Mucosa of descending colon (tissue), 3 donors: ENCODE measurements around the gene DACH1. TPM values are rescaled to one million over a fixed set of nuclear protein-coding genes. Genes with fewer than 3 reads are reported as not detected.

ENCODE experiments used
- ATAC-seq: fragments of 200-7000 bp; cut with Tn5 transposase; one replicate; pipeline ENCODE4 v1.9.1; 2020; ENCODE audit warnings: mild to moderate bottlenecking, moderate library complexity
- DNase-seq, 3 donors: peaks; one replicate each; pipeline ENCODE4 v3.0.0-alpha.2; 2020
- H3K36me3 ChIP-seq: fragments of 200-600 bp; one replicate; pipeline ENCODE4 v1.8.0; 2021; ENCODE audit warnings: low read depth, mild to moderate bottlenecking
- H3K4me1 ChIP-seq: fragments of 200-600 bp; one replicate; pipeline ENCODE4 v1.8.0; 2021; ENCODE audit warnings: low read depth, mild to moderate bottlenecking
- H3K4me3 ChIP-seq: fragments of 200-600 bp; one replicate; pipeline ENCODE4 v1.8.0; 2021; ENCODE audit warnings: mild to moderate bottlenecking
- H3K9me3 ChIP-seq: fragments of 200-600 bp; one replicate; pipeline ENCODE4 v1.8.0; 2021; ENCODE audit warnings: mild to moderate bottlenecking
- intact Hi-C, 2 donors: fragments of 100-400 bp; cut with DNase I in 1 of 2; cut with micrococcal nuclease in 1 of 2; formaldehyde crosslinking; loops; one replicate each; pipeline versions ENCODE4 v1.11.0 to v1.11.1; 2022; cut with DNase I, micrococcal nuclease
- total RNA-seq, 3 donors: library from RNA; stranded (reverse); fragmentation: NEBNext Ultra II Directional in 2 of 3; extraction: Animal tissue kit (Norgen Biotek cat#: 25700) in 2 of 3; gene quantifications; one replicate each; pipeline versions ENCODE4 v1.2.1 to v1.2.4, GENCODE V29; 2021 to 2023
- TF ChIP-seq, protein P1 (sequence below): fragments of 200-600 bp; IDR thresholded peaks from one replicate; pipeline ENCODE4 v1.8.0; 2022; ENCODE audit warnings: antibody characterized with exemption, mild to moderate bottlenecking
- donor health status: DM: no; HTN: no; CAD: no; lungs with moderate emphysema.
- donor health status: DM: no; HTN: no; CAD: no.
- donor health status: DM: no; HTN: yes; CAD: no.

DACH1 gene
- total RNA-seq, 3 donors from 2014 or later, result 3.2 to 6.5 (median 6.4) TPM

DNA sequence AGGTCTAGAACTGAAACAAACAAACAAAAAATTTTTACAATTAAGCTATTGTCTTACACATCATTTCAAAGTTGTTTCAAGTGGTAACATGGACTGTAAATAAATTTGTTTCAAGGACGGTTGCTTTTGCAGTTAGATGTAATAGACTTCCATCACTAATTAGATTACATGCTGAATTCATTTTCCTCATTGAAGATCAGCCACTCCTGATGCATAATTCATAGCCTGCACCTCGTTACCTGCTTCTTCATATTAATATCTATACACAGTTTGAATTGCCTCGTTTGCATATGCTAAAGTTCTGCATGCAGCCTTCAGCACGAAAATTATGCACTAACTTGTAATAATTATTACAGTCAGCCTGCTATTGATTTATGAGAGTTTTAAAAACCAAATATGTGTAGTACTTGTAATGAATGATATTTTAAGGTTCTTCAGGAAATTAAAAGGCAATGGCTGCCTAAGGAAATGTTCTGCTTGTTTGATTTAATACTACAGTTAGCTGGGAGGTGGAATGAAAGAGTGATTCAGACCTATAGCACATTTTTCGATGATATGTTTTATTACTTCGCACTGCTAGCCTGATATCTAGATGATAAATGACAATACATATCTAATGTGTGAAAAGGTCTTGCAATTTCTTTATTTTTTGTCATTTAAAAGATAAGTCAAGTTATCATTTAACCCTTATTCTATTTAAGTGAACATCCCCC, 184.9 kb downstream of the DACH1 start:
- no peak for DNase-seq
- TF ChIP-seq, protein P1, sequence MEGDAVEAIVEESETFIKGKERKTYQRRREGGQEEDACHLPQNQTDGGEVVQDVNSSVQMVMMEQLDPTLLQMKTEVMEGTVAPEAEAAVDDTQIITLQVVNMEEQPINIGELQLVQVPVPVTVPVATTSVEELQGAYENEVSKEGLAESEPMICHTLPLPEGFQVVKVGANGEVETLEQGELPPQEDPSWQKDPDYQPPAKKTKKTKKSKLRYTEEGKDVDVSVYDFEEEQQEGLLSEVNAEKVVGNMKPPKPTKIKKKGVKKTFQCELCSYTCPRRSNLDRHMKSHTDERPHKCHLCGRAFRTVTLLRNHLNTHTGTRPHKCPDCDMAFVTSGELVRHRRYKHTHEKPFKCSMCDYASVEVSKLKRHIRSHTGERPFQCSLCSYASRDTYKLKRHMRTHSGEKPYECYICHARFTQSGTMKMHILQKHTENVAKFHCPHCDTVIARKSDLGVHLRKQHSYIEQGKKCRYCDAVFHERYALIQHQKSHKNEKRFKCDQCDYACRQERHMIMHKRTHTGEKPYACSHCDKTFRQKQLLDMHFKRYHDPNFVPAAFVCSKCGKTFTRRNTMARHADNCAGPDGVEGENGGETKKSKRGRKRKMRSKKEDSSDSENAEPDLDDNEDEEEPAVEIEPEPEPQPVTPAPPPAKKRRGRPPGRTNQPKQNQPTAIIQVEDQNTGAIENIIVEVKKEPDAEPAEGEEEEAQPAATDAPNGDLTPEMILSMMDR, result no peak
- intact Hi-C loops, result no loop called here
- H3K36me3 ChIP-seq, result no peaks in the 10 kb centered on the region
- H3K9me3 ChIP-seq, result no peaks in the 10 kb centered on the region
- ATAC-seq, result no peak
- H3K4me3 ChIP-seq, result no peak overlapping the region
- H3K4me1 ChIP-seq, result no peaks in the 10 kb centered on the region

DNA sequence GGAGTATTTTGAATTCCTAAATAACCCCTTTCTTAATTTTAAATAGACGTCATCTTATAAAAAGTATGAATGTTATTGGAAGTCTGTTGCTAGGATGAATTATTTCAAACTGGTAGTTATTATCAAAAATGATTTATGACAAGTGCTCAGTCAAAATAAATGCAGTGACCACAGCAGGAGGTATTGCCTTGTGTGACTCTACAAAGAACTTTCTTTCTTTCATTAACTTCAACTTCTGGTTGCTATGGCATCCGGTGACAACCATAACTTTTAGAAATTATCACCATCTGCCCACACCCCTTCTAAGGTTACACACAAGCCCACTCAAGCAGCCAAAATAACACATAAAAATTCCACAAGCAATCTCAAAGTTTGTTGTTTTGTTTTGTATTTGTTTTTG, 189.9 kb downstream of the DACH1 start:
- intact Hi-C loops, result no loop called here
- H3K4me3 ChIP-seq, result no peak overlapping the region
- no peaks in the 10 kb centered on the region for H3K36me3 ChIP-seq
- ATAC-seq (no peak), DNase-seq (no peak)
- no peaks in the 10 kb centered on the region for H3K4me1 ChIP-seq
- H3K9me3 ChIP-seq, result no peaks in the 10 kb centered on the region
- TF ChIP-seq, protein P1, result no peak

DNA sequence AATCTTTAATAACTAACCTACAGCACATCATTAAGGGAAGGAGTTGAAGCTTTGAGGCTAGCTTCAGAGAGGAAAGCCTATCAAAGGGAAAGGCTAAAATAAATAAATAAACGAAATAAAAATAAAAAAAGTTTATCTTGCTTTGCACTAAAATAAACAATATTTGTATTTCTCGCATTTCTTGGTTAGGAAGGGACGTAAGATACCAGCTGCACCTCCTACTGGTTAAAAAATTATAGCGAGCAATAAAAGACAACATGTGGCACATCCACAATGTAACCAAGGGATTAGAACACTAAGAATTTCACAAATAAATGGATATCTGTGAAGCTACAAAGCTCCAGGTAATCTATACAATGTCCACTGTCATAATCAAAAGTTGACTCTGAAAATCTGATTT, 194.5 kb downstream of the DACH1 start:
- DNase-seq (no peak), ATAC-seq (no peak)
- intact Hi-C loops, result no loop called here
- no peaks in the 10 kb centered on the region for H3K36me3 ChIP-seq
- no peaks in the 10 kb centered on the region for H3K4me1 ChIP-seq
- TF ChIP-seq, protein P1, result no peak
- H3K4me3 ChIP-seq, result no peak overlapping the region
- H3K9me3 ChIP-seq, result no peaks in the 10 kb centered on the region

DNA sequence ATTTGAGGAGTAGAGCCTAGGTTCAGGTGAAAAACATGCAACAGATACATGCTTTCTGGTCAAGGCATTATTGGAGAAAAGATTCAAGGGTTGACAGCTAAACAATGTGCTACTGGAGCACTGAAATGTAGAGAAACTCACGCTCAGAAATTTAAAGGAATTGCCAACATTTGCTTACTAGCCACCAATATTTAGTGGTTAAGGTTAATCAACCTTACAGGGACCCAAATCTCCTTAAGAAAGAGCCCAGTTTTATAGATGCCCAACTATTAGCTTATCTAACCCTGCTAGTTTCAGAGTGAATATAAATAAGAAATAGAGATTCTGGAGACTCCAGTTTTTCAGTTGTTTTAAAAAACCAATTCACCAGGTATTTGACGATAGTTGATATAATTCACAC, 203.6 kb downstream of the DACH1 start:
- no peak for ATAC-seq

DNA sequence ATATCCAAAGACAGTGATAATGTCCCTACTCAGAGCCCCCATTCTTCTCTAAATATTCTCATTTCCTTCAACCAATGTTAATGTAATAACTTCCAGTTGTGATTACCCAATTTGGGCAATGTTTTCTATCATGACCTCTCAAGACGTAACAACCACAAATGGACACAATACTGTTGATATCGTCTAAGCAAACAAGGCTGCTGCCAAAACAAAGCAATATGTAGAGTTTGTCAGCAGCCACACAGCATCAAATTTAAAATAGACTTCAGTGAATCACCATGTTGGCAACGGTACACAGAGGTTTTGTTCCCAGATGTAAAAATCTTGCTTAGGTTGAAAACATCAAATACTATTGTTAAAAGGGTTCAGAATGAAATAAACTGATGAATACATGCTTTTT, 205.1 kb downstream of the DACH1 start:
- no peak for ATAC-seq
- DNase-seq, result no peak
- H3K36me3 ChIP-seq, result no peaks in the 10 kb centered on the region
- intact Hi-C loops, result no loop called here
- H3K4me3 ChIP-seq, result no peak overlapping the region
- no peaks in the 10 kb centered on the region for H3K9me3 ChIP-seq
- no peaks in the 10 kb centered on the region for H3K4me1 ChIP-seq
- TF ChIP-seq, protein P1, result no peak

More for the DNA sequence above, 203.6 kb downstream of the DACH1 start:
- Histone ChIP-seq H3K4me3 (no peak overlapping the region), H3K36me3 (no peaks in the 10 kb centered on the region), H3K9me3 (no peaks in the 10 kb centered on the region), H3K4me1 (no peaks in the 10 kb centered on the region)
- TF ChIP-seq, protein P1, result no peak
- intact Hi-C loops, result no loop called here
- no peak for DNase-seq
